HG03460 (cell line): ENCODE results near the gene HOXA2.

ENCODE experiments used
- ATAC-seq: cut with Tn5 transposase; IDR thresholded peaks from one replicate; pipeline ENCODE4 v1.9.1; 2021; ENCODE audit not compliant: unreplicated experiment

HOXA2 gene

GRCh38 chr7:27141923-27142579 lies 39.6 kb upstream of the HOXA2 start:
- ATAC-seq: no peak

- ATAC-seq: no peak
Observed at GRCh38 chr7:27141137-27141922, 38.8 kb upstream of the HOXA2 start.

GRCh38 chr7:27140126-27140857 lies 37.8 kb upstream of the HOXA2 start:
- ATAC-seq: no peak

- ATAC-seq: no peak
Observed at GRCh38 chr7:27139334-27140125, 37.0 kb upstream of the HOXA2 start.

GRCh38 chr7:27138985-27139333 lies 36.5 kb upstream of the HOXA2 start:
- ATAC-seq: no peak

- ATAC-seq: no peak
Observed at GRCh38 chr7:27138472-27138871, 36.0 kb upstream of the HOXA2 start.

GRCh38 chr7:27137640-27138315 lies 35.3 kb upstream of the HOXA2 start:
- no peak for ATAC-seq

- no peak for ATAC-seq
Observed at GRCh38 chr7:27134392-27134791, 31.9 kb upstream of the HOXA2 start.

- no peak for ATAC-seq
Observed at GRCh38 chr7:27133409-27134231, 31.1 kb upstream of the HOXA2 start.

GRCh38 chr7:27132978-27133377 lies 30.5 kb upstream of the HOXA2 start:
- no peak for ATAC-seq

- ATAC-seq: no peak
Observed at GRCh38 chr7:27132214-27132613, 29.7 kb upstream of the HOXA2 start.

- ATAC-seq: no peak
Observed at GRCh38 chr7:27131390-27131819, 28.9 kb upstream of the HOXA2 start.

- no peak for ATAC-seq
Observed at GRCh38 chr7:27130540-27131389, 28.3 kb upstream of the HOXA2 start, which contains the start of gene HOXA4. HOXA4 (minus strand) TSS chr7:27130757; CDS start chr7:27130733, 24 bp downstream.

GRCh38 chr7:27129729-27130539 lies 27.5 kb upstream of the HOXA2 start:
- no peak for ATAC-seq

GRCh38 chr7:27128776-27129728 lies 26.6 kb upstream of the HOXA2 start:
- no peak for ATAC-seq

GRCh38 chr7:27128034-27128433 lies 25.6 kb upstream of the HOXA2 start:
- no peak for ATAC-seq
